ENCODE results near the gene PRR19.

Gene PRR19

GRCh38 chr19:42268142-42268703, 33.7 kb upstream of the PRR19 start:
- TF ChIP-seq POLR2AphosphoS5 (IDR thresholded peaks at IDR 0.05; ENCODE audit: low read depth, low read length), result peak; percentile 84
- TF ChIP-seq FOXP2 (optimal IDR thresholded peaks at IDR 0.05; ENCODE audit: borderline replicate concordance, extremely low read depth, extremely low read length, insufficient read depth), result no peak
- TF ChIP-seq, protein P1, sequence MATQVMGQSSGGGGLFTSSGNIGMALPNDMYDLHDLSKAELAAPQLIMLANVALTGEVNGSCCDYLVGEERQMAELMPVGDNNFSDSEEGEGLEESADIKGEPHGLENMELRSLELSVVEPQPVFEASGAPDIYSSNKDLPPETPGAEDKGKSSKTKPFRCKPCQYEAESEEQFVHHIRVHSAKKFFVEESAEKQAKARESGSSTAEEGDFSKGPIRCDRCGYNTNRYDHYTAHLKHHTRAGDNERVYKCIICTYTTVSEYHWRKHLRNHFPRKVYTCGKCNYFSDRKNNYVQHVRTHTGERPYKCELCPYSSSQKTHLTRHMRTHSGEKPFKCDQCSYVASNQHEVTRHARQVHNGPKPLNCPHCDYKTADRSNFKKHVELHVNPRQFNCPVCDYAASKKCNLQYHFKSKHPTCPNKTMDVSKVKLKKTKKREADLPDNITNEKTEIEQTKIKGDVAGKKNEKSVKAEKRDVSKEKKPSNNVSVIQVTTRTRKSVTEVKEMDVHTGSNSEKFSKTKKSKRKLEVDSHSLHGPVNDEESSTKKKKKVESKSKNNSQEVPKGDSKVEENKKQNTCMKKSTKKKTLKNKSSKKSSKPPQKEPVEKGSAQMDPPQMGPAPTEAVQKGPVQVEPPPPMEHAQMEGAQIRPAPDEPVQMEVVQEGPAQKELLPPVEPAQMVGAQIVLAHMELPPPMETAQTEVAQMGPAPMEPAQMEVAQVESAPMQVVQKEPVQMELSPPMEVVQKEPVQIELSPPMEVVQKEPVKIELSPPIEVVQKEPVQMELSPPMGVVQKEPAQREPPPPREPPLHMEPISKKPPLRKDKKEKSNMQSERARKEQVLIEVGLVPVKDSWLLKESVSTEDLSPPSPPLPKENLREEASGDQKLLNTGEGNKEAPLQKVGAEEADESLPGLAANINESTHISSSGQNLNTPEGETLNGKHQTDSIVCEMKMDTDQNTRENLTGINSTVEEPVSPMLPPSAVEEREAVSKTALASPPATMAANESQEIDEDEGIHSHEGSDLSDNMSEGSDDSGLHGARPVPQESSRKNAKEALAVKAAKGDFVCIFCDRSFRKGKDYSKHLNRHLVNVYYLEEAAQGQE (IDR thresholded peaks at IDR 0.05; ENCODE audit: insufficient read depth in 1 of 2, low read depth in 2 of 2, low read length in 2 of 2), result peak in 1 of 2 experiments; percentile 64; a peak in 1 of 4 replicates
- no peak; the same call in 1 of the 2 replicates for TF ChIP-seq SIN3A (IDR thresholded peaks at IDR 0.05; ENCODE audit: borderline replicate concordance, insufficient read depth, low read length)
- peak; percentile 82; the same call in 1 of the 2 replicates for TF ChIP-seq TAF1 (IDR thresholded peaks at IDR 0.05; ENCODE audit: borderline replicate concordance, insufficient read depth, low read length)

DNA sequence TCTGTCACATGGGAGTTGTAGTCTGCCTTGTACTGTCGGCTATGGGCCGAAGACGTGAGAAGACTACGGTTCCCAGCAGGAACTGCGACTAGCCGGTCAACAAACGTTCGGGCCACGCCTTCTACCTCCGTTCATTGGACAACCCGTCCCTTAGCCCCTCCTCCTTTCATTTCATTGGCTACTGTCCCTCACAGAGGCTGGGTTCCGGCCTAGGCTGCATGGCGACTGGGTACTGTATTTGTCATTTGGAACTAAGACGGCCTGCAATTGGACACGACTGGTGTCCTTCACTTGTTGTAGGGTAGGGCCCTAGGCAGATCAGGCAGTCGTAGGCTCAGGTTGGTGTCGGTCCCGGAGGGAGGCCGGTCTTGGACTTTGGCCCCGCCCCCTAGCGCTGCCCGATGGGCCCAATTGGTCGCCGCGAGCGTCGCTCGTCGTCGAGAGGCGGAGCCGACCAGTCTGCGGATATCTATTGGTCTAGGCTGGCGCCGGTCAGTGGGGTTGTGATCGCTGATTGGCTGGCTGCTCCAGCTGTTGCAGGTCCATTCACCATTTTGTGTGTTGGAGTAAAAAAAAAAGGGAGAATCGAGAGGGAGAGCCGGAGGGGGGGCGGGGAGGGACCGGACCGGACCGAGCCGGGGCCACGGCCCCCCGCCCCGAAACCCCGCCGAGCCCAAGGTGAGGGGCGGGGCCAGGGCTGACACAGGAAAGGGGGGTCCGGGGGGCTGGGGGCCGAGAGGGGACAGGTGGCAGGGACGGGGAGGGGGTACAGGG, 33.0 kb upstream of the PRR19 start, which contains the start of gene CIC:
CIC (plus strand) TSS at position 549 of the 774 bp plus-strand sequence. CDS start 2,532 bp downstream, outside the sequence.
- TF ChIP-seq POLR2AphosphoS5 (IDR thresholded peaks at IDR 0.05; ENCODE audit: low read depth, low read length) (no peak), TAF1 (IDR thresholded peaks at IDR 0.05; ENCODE audit: borderline replicate concordance, insufficient read depth, low read length) (no peak), FOXP2 (optimal IDR thresholded peaks at IDR 0.05; ENCODE audit: borderline replicate concordance, extremely low read depth, extremely low read length, insufficient read depth) (no peak), SIN3A (IDR thresholded peaks at IDR 0.05; ENCODE audit: borderline replicate concordance, insufficient read depth, low read length) (peak; percentile 78; the same call in 1 of the 2 replicates)
- TF ChIP-seq, protein P1 (IDR thresholded peaks at IDR 0.05; ENCODE audit: insufficient read depth in 1 of 2, low read depth in 2 of 2, low read length in 2 of 2), result no peak

- TF ChIP-seq TAF1 (IDR thresholded peaks at IDR 0.05; ENCODE audit: borderline replicate concordance, insufficient read depth, low read length) (0 out of 2 replicates have a peak, but pooled peaks have one; percentile 37), FOXP2 (optimal IDR thresholded peaks at IDR 0.05; ENCODE audit: borderline replicate concordance, extremely low read depth, extremely low read length, insufficient read depth) (no peak), SIN3A (IDR thresholded peaks at IDR 0.05; ENCODE audit: borderline replicate concordance, insufficient read depth, low read length) (peak; percentile 80; the same call in 1 of the 2 replicates), POLR2AphosphoS5 (IDR thresholded peaks at IDR 0.05; ENCODE audit: low read depth, low read length) (no peak)
- TF ChIP-seq, protein P1 (IDR thresholded peaks at IDR 0.05; ENCODE audit: insufficient read depth in 1 of 2, low read depth in 2 of 2, low read length in 2 of 2), result no peak
Observed at GRCh38 chr19:42269478-42270345, 32.2 kb upstream of the PRR19 start.

GRCh38 chr19:42270346-42271044, 31.4 kb upstream of the PRR19 start:
- TF ChIP-seq, protein P1 (IDR thresholded peaks at IDR 0.05; ENCODE audit: insufficient read depth in 1 of 2, low read depth in 2 of 2, low read length in 2 of 2), result no peak
- peak; percentile 67; the same call in 1 of the 2 replicates for TF ChIP-seq POLR2AphosphoS5 (IDR thresholded peaks at IDR 0.05; ENCODE audit: low read depth, low read length)
